Activated CD4-positive, alpha-beta memory T cell treated with anti-CD3 and anti-CD28 coated beads for 36 hours (primary cell): ENCODE measurements around the gene DCLK2. TPM values are rescaled to one million over a fixed set of nuclear protein-coding genes. Genes with fewer than 3 reads are reported as not detected.
A peak's percentile ranks its signal among the peaks of the same experiment; 100 is the strongest.

Experiments used
- CTCF ChIA-PET: fragments of 350-600 bp; sonication (Branson Sonifier 250); formaldehyde crosslinking; loops from one replicate; lab custom pipeline; 2021; ENCODE audit warnings: antibody characterized with exemption, inconsistent platforms; lab: Charles Lee
- POLR2A ChIA-PET: fragments of 350-600 bp; sonication (Branson Sonifier 250); formaldehyde crosslinking; loops from one replicate; lab custom pipeline; 2021; ENCODE audit warnings: antibody characterized with exemption; lab: Charles Lee
- DNase-seq: peaks from one replicate; pipeline ENCODE4 v3.0.0-alpha.2; 2020
- H3K27ac Mint-ChIP-seq: one replicate; pipeline ENCODE4 v1.8.0; 2021; ENCODE audit warnings: mixed read lengths
- H3K27me3 Mint-ChIP-seq: one replicate; pipeline ENCODE4 v1.8.0; 2021; ENCODE audit warnings: mixed read lengths
- H3K36me3 Mint-ChIP-seq: one replicate; pipeline ENCODE4 v1.8.0; 2021; ENCODE audit warnings: mixed read lengths
- H3K4me1 Mint-ChIP-seq: one replicate; pipeline ENCODE4 v1.8.0; 2021; ENCODE audit warnings: low read depth, mixed read lengths
- H3K4me3 Mint-ChIP-seq: one replicate; pipeline ENCODE4 v1.8.0; 2021; ENCODE audit warnings: mild to moderate bottlenecking, mixed read lengths
- H3K9me3 Mint-ChIP-seq: one replicate; pipeline ENCODE4 v1.8.0; 2021; ENCODE audit warnings: mixed read lengths
- intact Hi-C: fragments of 100-400 bp; cut with micrococcal nuclease; formaldehyde crosslinking; loops from one replicate; pipeline ENCODE4 v1.15.1; 2023
- total RNA-seq, 2 experiments: library from RNA; stranded (reverse); gene quantifications; one replicate each; pipeline ENCODE4 v1.2.3, GENCODE V29; 2021

DCLK2 gene
- total RNA-seq, 2 experiments from 2014 or later: not detected

GRCh38 chr4:150238591-150238990, 160.3 kb downstream of the DCLK2 start:
- Mint-ChIP-seq H3K36me3 (no peaks in the 10 kb centered on the region), H3K4me3 (no peak overlapping the region), H3K4me1 (no peaks in the 10 kb centered on the region), H3K27me3 (peaks cover 18% of the 10 kb centered on the region), H3K9me3 (no peaks in the 10 kb centered on the region), H3K27ac (no peak overlapping the region)
- intact Hi-C loops: no loop called here
- DNase-seq: no peak
- CTCF ChIA-PET: no interaction called here
- POLR2A ChIA-PET: no interaction called here

- Mint-ChIP-seq H3K36me3 (no peaks in the 10 kb centered on the region), H3K27ac (no peak overlapping the region), H3K9me3 (no peaks in the 10 kb centered on the region), H3K4me1 (no peaks in the 10 kb centered on the region), H3K27me3 (peaks cover 15% of the 10 kb centered on the region), H3K4me3 (no peak overlapping the region)
- DNase-seq: no peak
- POLR2A ChIA-PET: no interaction called here
- CTCF ChIA-PET: no interaction called here
- intact Hi-C loops: no loop called here
Observed at GRCh38 chr4:150240011-150240410, 161.8 kb downstream of the DCLK2 start.

- no peak overlapping the region for H3K4me3 Mint-ChIP-seq
- intact Hi-C loops: loop anchor here (1.0 kb wide), 2 partner anchors 243 to 262 kb away; no protein-coding TSS in a partner anchor
- H3K9me3 Mint-ChIP-seq: no peaks in the 10 kb centered on the region
- H3K4me1 Mint-ChIP-seq: no peaks in the 10 kb centered on the region
- H3K36me3 Mint-ChIP-seq: no peaks in the 10 kb centered on the region
- ChIA-PET POLR2A (no interaction called here), CTCF (interaction anchor here (0.7 to 2.8 kb wide), 29 partner anchors 9 to 732 kb away, joined by 3 to 15 read pairs (median 4); no protein-coding TSS in a partner anchor)
- H3K27ac Mint-ChIP-seq: no peak overlapping the region
- DNase-seq: peak; percentile 28
- H3K27me3 Mint-ChIP-seq: peaks cover 11% of the 10 kb centered on the region
Observed at GRCh38 chr4:150242820-150243458, 164.7 kb downstream of the DCLK2 start.

GRCh38 chr4:150243932-150244331, 165.7 kb downstream of the DCLK2 start:
- no peaks in the 10 kb centered on the region for H3K4me1 Mint-ChIP-seq
- no peak overlapping the region for H3K4me3 Mint-ChIP-seq
- H3K27ac Mint-ChIP-seq: no peak overlapping the region
- no peaks in the 10 kb centered on the region for H3K9me3 Mint-ChIP-seq
- POLR2A ChIA-PET: no interaction called here
- CTCF ChIA-PET: interaction anchor here (0.7 to 2.8 kb wide), 15 partner anchors 9 to 731 kb away, joined by 3 to 15 read pairs (median 4); no protein-coding TSS in a partner anchor
- no peak for DNase-seq
- no peaks in the 10 kb centered on the region for H3K36me3 Mint-ChIP-seq
- intact Hi-C loops: loop anchor here (1.0 kb wide), 2 partner anchors 244 to 263 kb away; no protein-coding TSS in a partner anchor
- H3K27me3 Mint-ChIP-seq: peaks cover 7% of the 10 kb centered on the region

- intact Hi-C loops: no loop called here
- Mint-ChIP-seq H3K27me3 (peaks cover 6% of the 10 kb centered on the region), H3K4me3 (no peak overlapping the region), H3K4me1 (no peaks in the 10 kb centered on the region), H3K36me3 (no peaks in the 10 kb centered on the region), H3K27ac (no peak overlapping the region), H3K9me3 (no peaks in the 10 kb centered on the region)
- ChIA-PET CTCF (interaction anchor here (1.1 to 2.8 kb wide), 3 partner anchors 10 to 623 kb away, joined by 3 to 15 read pairs (median 3); no protein-coding TSS in a partner anchor), POLR2A (no interaction called here)
- no peak for DNase-seq
Observed at GRCh38 chr4:150244600-150244999, 166.4 kb downstream of the DCLK2 start.

- ChIA-PET POLR2A (no interaction called here), CTCF (no interaction called here)
- Mint-ChIP-seq H3K4me1 (no peaks in the 10 kb centered on the region), H3K9me3 (no peaks in the 10 kb centered on the region), H3K36me3 (no peaks in the 10 kb centered on the region), H3K27me3 (peaks cover 6% of the 10 kb centered on the region), H3K4me3 (no peak overlapping the region), H3K27ac (no peak overlapping the region)
- DNase-seq: no peak
- intact Hi-C loops: no loop called here
Observed at GRCh38 chr4:150247184-150247583, 168.9 kb downstream of the DCLK2 start.

- intact Hi-C loops: no loop called here
- H3K9me3 Mint-ChIP-seq: no peaks in the 10 kb centered on the region
- ChIA-PET POLR2A (no interaction called here), CTCF (no interaction called here)
- H3K27ac Mint-ChIP-seq: no peak overlapping the region
- peaks cover 2% of the 10 kb centered on the region for H3K27me3 Mint-ChIP-seq
- no peak overlapping the region for H3K4me3 Mint-ChIP-seq
- H3K36me3 Mint-ChIP-seq: no peaks in the 10 kb centered on the region
- no peak for DNase-seq
- H3K4me1 Mint-ChIP-seq: no peaks in the 10 kb centered on the region
Observed at GRCh38 chr4:150248181-150248580, 169.9 kb downstream of the DCLK2 start.

GRCh38 chr4:150250293-150250997, 172.2 kb downstream of the DCLK2 start:
- intact Hi-C loops: no loop called here
- no peaks in the 10 kb centered on the region for H3K4me1 Mint-ChIP-seq
- H3K27ac Mint-ChIP-seq: no peak overlapping the region
- H3K4me3 Mint-ChIP-seq: no peak overlapping the region
- POLR2A ChIA-PET: no interaction called here
- no peak for DNase-seq
- H3K9me3 Mint-ChIP-seq: no peaks in the 10 kb centered on the region
- no peaks in the 10 kb centered on the region for H3K36me3 Mint-ChIP-seq
- no peaks in the 10 kb centered on the region for H3K27me3 Mint-ChIP-seq
- CTCF ChIA-PET: interaction anchor here (0.6 kb wide), 1 partner anchor 438 kb away, joined by 3 read pairs; no protein-coding TSS in a partner anchor

GRCh38 chr4:150250998-150251651, 172.9 kb downstream of the DCLK2 start:
- Mint-ChIP-seq H3K9me3 (no peaks in the 10 kb centered on the region), H3K36me3 (no peaks in the 10 kb centered on the region), H3K4me3 (no peak overlapping the region), H3K27ac (no peak overlapping the region), H3K4me1 (no peaks in the 10 kb centered on the region), H3K27me3 (no peaks in the 10 kb centered on the region)
- ChIA-PET CTCF (no interaction called here), POLR2A (no interaction called here)
- DNase-seq: no peak
- intact Hi-C loops: no loop called here

GRCh38 chr4:150251752-150252190, 173.5 kb downstream of the DCLK2 start:
- H3K27me3 Mint-ChIP-seq: no peaks in the 10 kb centered on the region
- DNase-seq: no peak

GRCh38 chr4:150252306-150252705, 174.1 kb downstream of the DCLK2 start:
- Mint-ChIP-seq H3K9me3 (no peaks in the 10 kb centered on the region), H3K27ac (no peak overlapping the region), H3K4me1 (no peaks in the 10 kb centered on the region), H3K4me3 (no peak overlapping the region), H3K36me3 (no peaks in the 10 kb centered on the region), H3K27me3 (no peaks in the 10 kb centered on the region)
- intact Hi-C loops: no loop called here
- ChIA-PET POLR2A (no interaction called here), CTCF (no interaction called here)
- DNase-seq: no peak

More at GRCh38 chr4:150251752-150252190, 173.5 kb downstream of the DCLK2 start:
- POLR2A ChIA-PET: no interaction called here
- Mint-ChIP-seq H3K27ac (no peak overlapping the region), H3K9me3 (no peaks in the 10 kb centered on the region), H3K4me1 (no peaks in the 10 kb centered on the region), H3K36me3 (no peaks in the 10 kb centered on the region), H3K4me3 (no peak overlapping the region)
- intact Hi-C loops: no loop called here
- CTCF ChIA-PET: no interaction called here

GRCh38 chr4:150252741-150253140, 174.5 kb downstream of the DCLK2 start:
- H3K27ac Mint-ChIP-seq: no peak overlapping the region
- no peaks in the 10 kb centered on the region for H3K9me3 Mint-ChIP-seq
- POLR2A ChIA-PET: no interaction called here
- H3K4me3 Mint-ChIP-seq: no peak overlapping the region
- intact Hi-C loops: no loop called here
- no peaks in the 10 kb centered on the region for H3K4me1 Mint-ChIP-seq
- CTCF ChIA-PET: no interaction called here
- no peaks in the 10 kb centered on the region for H3K36me3 Mint-ChIP-seq
- H3K27me3 Mint-ChIP-seq: no peaks in the 10 kb centered on the region
- DNase-seq: no peak
